Measurements from ENCODE around the gene FAM32A. TPM values are rescaled to one million over a fixed set of nuclear protein-coding genes. Genes with fewer than 3 reads are reported as not detected.

Gene FAM32A
- total and polyA plus RNA-seq, 2 donors (not counting 1 experiment from before 2014, with no cell fraction given), result 53.4 to 62.0 TPM

DNA sequence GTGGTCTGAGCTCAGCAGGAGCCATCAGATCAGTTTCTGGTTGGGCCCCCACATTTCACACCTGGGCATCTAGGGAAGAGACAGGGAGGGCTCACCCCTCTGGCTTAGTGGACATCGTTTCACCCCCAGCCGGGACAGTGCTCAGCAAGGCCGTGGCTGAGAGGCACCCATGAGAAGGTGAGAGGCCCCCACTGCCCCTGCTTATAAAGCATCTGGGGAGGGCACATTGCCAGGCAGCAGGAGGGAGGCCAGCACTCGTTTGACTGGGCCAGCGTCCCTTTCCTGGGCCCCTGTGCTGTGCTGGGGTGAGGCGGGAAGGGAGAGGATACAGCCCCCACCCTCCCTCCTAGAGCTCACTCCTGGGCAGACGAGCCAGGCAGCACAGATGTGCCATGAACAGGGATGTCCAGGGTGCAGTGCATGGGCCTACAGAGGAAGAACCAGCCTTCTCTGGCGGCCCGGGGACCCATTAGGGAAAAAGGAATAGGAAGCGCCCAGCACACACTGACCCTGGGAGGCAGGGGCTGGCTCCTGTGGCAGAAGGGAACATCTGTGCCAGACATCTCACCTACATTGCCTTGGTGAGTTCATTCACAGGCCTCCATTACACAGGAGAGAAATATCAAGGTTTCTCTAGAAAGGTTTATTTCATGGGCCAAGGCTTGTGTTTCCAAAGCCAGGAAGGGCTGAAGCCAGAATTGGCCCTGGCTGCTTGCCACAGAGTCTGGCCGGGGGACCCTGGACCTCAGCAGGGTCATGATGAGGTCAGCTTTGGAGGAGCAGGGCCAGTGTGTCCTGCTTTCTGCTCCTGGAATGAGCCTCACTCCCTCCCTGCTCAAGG, 20.2 kb downstream of the FAM32A start:
- Histone ChIP-seq H4K20me1 (ENCODE audit: control insufficient read depth, insufficient read depth, low read length, poor library complexity, severe bottlenecking) (peaks cover 39% of the 10 kb centered on the region), H3K4me1 (ENCODE audit: control insufficient read depth in 2 of 2, insufficient read depth in 2 of 2, low read length in 2 of 2) (peaks cover 0 to 18% of the 10 kb centered on the region in 2 donors), H3K9me3 (ENCODE audit: control extremely low read depth in 1 of 3, control insufficient read depth in 2 of 3, insufficient read depth in 1 of 3, low read length in 2 of 3) (no peaks in the 10 kb centered on the region), H3K4me2 (replicated peaks; ENCODE audit: low read depth, low read length, poor library complexity, severe bottlenecking) (no peak overlapping the region), H3K27ac (ENCODE audit: low read length in 2 of 2) (no peak overlapping the region), H3K9ac (ENCODE audit: low read length) (no peak overlapping the region), H3K27me3 (replicated peaks in 1 of 4; ENCODE audit: control extremely low read depth in 1 of 4, control insufficient read depth in 3 of 4, insufficient read depth in 4 of 4, low read length in 3 of 4) (no peaks in the 10 kb centered on the region), H3K36me3 (replicated peaks in 1 of 2; ENCODE audit: control extremely low read depth in 1 of 2, control insufficient read depth in 1 of 2, extremely low read depth in 1 of 2, insufficient read depth in 2 of 2, low read length in 1 of 2) (peaks cover 0 to 81% of the 10 kb centered on the region in 2 experiments), H2AFZ (ENCODE audit: insufficient read depth, low read depth, low read length, poor library complexity, severe bottlenecking) (no peak overlapping the region), H3K79me2 (ENCODE audit: control insufficient read depth, insufficient read depth, low read length) (peaks cover 58% of the 10 kb centered on the region), H3K4me3 (ENCODE audit: control extremely low read depth in 1 of 5, extremely low read depth in 1 of 5, insufficient read depth in 1 of 5, low read depth in 2 of 5, low read length in 4 of 5) (no peak overlapping the region)
- CTCF ChIA-PET, result interaction anchor here (1.1 kb wide), 1 partner anchor 42 kb away, joined by 3 read pairs; no protein-coding TSS in a partner anchor
- POLR2A ChIA-PET, result no interaction called here
- Mint-ChIP-seq H3K9me3 (ENCODE audit: insufficient read depth) (no peaks in the 10 kb centered on the region), H3K4me3 (no peak overlapping the region), H3K4me1 (peaks cover 26% of the 10 kb centered on the region), H3K27ac (no peak overlapping the region), H3K27me3 (no peaks in the 10 kb centered on the region)
- ATAC-seq (ENCODE audit: low read depth), result no peak
- no peak for DNase-seq
- WGBS (ENCODE audit: insufficient coverage), result 95% methylated on average over 11 of the region's 11 CpGs
- intact Hi-C loops (cut with micrococcal nuclease), result no loop called here
- TF ChIP-seq, protein P1, sequence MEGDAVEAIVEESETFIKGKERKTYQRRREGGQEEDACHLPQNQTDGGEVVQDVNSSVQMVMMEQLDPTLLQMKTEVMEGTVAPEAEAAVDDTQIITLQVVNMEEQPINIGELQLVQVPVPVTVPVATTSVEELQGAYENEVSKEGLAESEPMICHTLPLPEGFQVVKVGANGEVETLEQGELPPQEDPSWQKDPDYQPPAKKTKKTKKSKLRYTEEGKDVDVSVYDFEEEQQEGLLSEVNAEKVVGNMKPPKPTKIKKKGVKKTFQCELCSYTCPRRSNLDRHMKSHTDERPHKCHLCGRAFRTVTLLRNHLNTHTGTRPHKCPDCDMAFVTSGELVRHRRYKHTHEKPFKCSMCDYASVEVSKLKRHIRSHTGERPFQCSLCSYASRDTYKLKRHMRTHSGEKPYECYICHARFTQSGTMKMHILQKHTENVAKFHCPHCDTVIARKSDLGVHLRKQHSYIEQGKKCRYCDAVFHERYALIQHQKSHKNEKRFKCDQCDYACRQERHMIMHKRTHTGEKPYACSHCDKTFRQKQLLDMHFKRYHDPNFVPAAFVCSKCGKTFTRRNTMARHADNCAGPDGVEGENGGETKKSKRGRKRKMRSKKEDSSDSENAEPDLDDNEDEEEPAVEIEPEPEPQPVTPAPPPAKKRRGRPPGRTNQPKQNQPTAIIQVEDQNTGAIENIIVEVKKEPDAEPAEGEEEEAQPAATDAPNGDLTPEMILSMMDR (IDR thresholded peaks at IDR 0.05), result no peak
- no peak for TF ChIP-seq EZH2 (IDR thresholded peaks at IDR 0.05; ENCODE audit: borderline replicate concordance, insufficient read depth, low read depth, low read length, poor library complexity, severe bottlenecking)

DNA sequence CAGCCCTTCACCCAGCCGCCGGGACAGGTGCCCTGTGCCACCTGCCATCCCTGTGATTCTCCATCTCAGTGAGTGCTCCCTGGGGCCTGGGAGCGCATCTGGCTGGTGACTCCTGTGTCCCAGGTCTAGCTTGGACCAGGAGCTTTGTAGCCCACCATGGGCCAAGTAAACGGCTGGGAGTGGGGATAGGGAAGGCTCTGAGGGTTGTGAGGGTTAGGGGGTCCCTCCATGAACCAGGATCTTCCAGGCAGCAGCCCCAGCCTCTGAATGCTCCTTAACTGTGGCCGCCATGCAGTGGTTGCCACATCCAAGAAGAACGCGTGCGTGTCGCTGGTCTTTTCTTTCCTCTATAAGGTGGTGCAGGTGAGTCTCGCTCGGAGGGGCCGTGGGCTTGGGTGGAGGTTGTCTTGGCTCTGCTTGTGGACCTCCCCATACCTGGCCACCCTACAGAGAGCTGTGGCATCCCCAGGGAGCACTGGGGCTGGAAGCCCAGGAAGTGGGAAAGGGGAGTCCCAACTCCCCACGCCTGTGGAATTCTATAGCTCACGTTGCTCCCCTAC, 20.9 kb downstream of the FAM32A start:
- DNase-seq (no peak), ATAC-seq (ENCODE audit: low read depth) (no peak)
- Histone ChIP-seq H3K9ac (ENCODE audit: low read length) (no peak overlapping the region), H3K4me3 (ENCODE audit: control extremely low read depth in 1 of 5, extremely low read depth in 1 of 5, insufficient read depth in 1 of 5, low read depth in 2 of 5, low read length in 4 of 5) (no peak overlapping the region), H3K79me2 (ENCODE audit: control insufficient read depth, insufficient read depth, low read length) (peaks cover 58% of the 10 kb centered on the region), H3K9me3 (ENCODE audit: control extremely low read depth in 1 of 3, control insufficient read depth in 2 of 3, insufficient read depth in 1 of 3, low read length in 2 of 3) (no peaks in the 10 kb centered on the region), H3K4me1 (ENCODE audit: control insufficient read depth in 2 of 2, insufficient read depth in 2 of 2, low read length in 2 of 2) (peaks cover 0 to 18% of the 10 kb centered on the region in 2 donors), H4K20me1 (ENCODE audit: control insufficient read depth, insufficient read depth, low read length, poor library complexity, severe bottlenecking) (peaks cover 33% of the 10 kb centered on the region), H3K27me3 (replicated peaks in 1 of 4; ENCODE audit: control extremely low read depth in 1 of 4, control insufficient read depth in 3 of 4, insufficient read depth in 4 of 4, low read length in 3 of 4) (no peaks in the 10 kb centered on the region), H2AFZ (ENCODE audit: insufficient read depth, low read depth, low read length, poor library complexity, severe bottlenecking) (no peak overlapping the region), H3K4me2 (replicated peaks; ENCODE audit: low read depth, low read length, poor library complexity, severe bottlenecking) (no peak overlapping the region), H3K36me3 (replicated peaks in 1 of 2; ENCODE audit: control extremely low read depth in 1 of 2, control insufficient read depth in 1 of 2, extremely low read depth in 1 of 2, insufficient read depth in 2 of 2, low read length in 1 of 2) (peaks cover 0 to 82% of the 10 kb centered on the region in 2 experiments), H3K27ac (ENCODE audit: low read length in 2 of 2) (no peak overlapping the region)
- ChIA-PET CTCF (no interaction called here), POLR2A (no interaction called here)
- intact Hi-C loops (cut with micrococcal nuclease), result no loop called here
- no peaks in the 10 kb centered on the region for H3K27me3 Mint-ChIP-seq
- WGBS (ENCODE audit: insufficient coverage), result 100% methylated on average over 5 of the region's 14 CpGs
- no peak overlapping the region for H3K27ac Mint-ChIP-seq
- TF ChIP-seq EZH2 (IDR thresholded peaks at IDR 0.05; ENCODE audit: borderline replicate concordance, insufficient read depth, low read depth, low read length, poor library complexity, severe bottlenecking), result no peak
- TF ChIP-seq, protein P1 (IDR thresholded peaks at IDR 0.05), result no peak
- peaks cover 20% of the 10 kb centered on the region for H3K4me1 Mint-ChIP-seq
- H3K4me3 Mint-ChIP-seq, result no peak overlapping the region
- no peaks in the 10 kb centered on the region for H3K9me3 Mint-ChIP-seq (ENCODE audit: insufficient read depth)
